H54 (cell line): ENCODE data around the gene ADAMTS17.
"Not testable (repeated sequence)": the region's sequence is repeated elsewhere in the genome, so short reads cannot be mapped to it uniquely, and the experiment has no call there.

ENCODE experiments used
- DNase-seq: peaks from one replicate; pipeline ENCODE4 v3.0.0; 2011; ENCODE audit warnings: low spot score, mixed read lengths; ENCODE audit not compliant: insufficient read length
- FAIRE-seq: peaks from 3 replicates; lab custom pipeline; 2011; peaks lifted over from hg19 to GRCh38; lab: Jason Lieb, UNC
- POLR2A ChIP-seq: IDR thresholded peaks from 2 replicates; pipeline ENCODE4 v1.6.1; 2011; ENCODE audit warnings: low read depth, mild to moderate bottlenecking, low read length

ADAMTS17 gene

DNA sequence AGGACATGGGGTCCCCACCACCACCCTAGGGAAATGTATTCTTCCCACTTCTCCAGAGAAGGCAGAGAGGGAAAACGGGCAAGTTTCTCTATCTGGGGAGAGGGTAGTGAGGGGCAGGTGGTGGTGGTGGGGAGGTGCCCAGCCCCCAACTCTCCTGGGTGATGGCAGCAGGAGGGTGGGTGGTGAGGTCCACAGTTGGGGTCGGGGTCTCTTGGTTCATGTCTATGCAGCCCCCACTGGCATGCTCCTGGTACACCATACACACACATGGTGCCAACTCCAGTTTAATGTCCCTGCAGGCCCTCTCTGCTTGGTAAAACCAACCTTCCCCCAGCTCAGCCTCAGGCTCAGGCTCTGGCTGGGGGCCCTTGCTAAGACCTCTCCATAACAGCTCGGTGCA lies 354.1 kb downstream of the ADAMTS17 start:
- FAIRE-seq, result no peak
- TF ChIP-seq POLR2A, result no peak
- no peak for DNase-seq

GRCh38 chr15:99987119-99987506 lies 354.7 kb downstream of the ADAMTS17 start:
- no peak for DNase-seq
- TF ChIP-seq POLR2A, result no peak
- FAIRE-seq, result no peak

DNA sequence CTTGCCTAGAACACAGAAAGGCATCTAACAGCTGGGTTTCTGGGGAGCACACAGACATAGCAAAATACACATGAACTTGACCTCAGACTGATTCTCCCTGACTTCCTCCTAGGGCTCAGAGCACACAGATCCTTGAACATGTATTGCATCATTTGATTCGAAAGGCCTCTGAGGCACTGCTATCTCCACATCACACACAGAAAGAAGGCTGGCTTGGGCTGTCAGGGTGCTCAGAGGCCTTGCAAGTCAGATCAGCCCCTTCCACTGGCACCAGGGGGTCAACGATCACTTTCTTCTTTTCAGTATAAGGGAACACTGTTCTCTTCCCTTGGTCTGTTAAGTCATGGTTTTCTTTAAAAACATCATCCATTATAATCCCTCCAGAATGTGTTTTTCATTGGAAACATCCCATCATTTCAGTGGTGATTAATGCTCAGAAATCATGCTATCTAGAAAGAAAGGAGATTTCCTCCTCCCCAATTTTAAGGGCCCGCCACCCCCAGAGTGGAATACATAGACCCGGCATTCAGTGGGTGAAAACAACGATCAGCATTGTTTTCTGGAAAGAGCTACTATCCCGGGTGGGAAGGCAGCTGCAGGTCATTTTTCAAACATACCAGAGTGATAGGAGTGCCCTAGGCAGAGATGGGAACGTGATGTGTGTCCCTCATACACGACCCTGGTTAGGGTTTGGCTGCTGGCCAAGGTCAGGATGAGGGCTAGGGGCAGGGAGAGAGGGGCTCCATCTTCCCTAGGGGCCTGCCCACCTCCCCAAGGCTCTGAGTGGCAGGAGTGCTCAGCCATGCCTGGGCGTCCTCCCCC lies 355.3 kb downstream of the ADAMTS17 start:
- DNase-seq (no peak), FAIRE-seq (no peak)
- no peak for TF ChIP-seq POLR2A

DNA sequence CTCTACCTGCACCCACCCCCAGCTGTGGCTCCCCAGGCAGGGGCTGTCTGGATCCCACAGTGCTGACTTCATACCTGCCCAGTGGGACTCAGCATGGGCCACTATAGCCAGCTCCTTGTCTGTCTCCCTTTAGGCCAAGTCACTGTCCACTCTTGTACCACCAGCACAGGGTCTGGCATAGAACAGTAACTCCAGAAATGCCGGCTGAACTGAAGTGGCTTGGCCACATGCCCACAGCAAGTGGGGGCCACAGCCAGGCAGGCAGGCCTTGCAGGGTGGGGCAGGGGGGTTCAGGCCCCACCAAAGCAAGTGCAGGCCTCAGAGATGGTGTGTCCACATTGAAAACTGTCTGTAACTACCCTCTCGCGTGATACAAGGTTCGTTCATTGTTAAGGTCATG lies 355.9 kb downstream of the ADAMTS17 start:
- TF ChIP-seq POLR2A, result no peak
- FAIRE-seq (no peak), DNase-seq (no peak)

GRCh38 chr15:99984491-99985243 lies 357.1 kb downstream of the ADAMTS17 start:
- DNase-seq (no peak), FAIRE-seq (no peak)
- no peak for TF ChIP-seq POLR2A

GRCh38 chr15:99983886-99984286 lies 357.9 kb downstream of the ADAMTS17 start:
- no peak for DNase-seq
- no peak for TF ChIP-seq POLR2A
- no peak for FAIRE-seq

- no peak for TF ChIP-seq POLR2A
- DNase-seq, result no peak
- FAIRE-seq, result no peak
Observed at GRCh38 chr15:99983171-99983885, 358.4 kb downstream of the ADAMTS17 start.

DNA sequence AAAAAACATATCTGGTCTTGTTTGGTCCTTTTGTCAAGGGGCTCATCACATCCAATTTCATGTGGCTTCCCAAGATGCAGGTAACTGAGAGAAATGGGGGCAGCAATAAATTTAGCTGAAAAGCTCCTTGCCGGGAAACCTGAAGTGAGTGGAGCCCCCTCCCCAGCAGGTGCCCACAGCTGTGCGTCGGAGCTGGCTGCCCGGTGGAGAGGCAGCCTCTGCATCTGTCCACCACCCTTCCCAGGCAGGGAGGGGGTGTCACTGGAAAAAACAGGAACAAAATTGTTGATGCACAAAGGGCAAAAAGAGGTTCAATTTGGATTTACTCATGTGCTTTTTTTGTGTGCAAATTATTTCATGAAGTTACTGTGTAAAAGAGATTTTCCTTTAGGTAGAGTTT lies 359.1 kb downstream of the ADAMTS17 start:
- TF ChIP-seq POLR2A, result no peak
- FAIRE-seq, result no peak

GRCh38 chr15:99981839-99982658 lies 359.7 kb downstream of the ADAMTS17 start:
- no peak for DNase-seq
- TF ChIP-seq POLR2A, result no peak
- no peak for FAIRE-seq

More for the DNA sequence above, 359.1 kb downstream of the ADAMTS17 start:
- no peak for DNase-seq

DNA sequence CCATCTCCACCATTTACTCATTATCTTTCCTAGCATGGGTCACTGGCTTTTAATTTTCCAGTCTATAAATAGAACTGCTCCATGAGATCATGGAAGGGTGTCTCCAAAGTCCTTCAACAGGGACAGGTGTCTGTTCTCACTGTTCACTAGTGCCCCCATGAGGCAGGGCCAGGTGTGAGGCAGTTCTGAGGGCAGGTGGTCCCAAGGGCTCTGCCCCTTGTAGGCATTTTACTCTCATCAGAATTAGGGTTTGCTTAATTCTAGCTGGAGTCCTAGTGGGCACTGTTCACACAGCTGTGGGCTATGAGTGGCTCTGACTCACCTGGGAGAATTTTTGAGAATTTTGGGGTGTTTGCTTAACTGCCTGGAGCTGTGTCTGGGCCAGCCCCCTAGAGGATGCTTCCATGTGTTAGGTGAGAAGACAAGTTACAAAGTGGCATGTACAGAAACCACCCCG lies 360.6 kb downstream of the ADAMTS17 start:
- FAIRE-seq (no peak), DNase-seq (no peak)
- TF ChIP-seq POLR2A, result no peak

GRCh38 chr15:99980752-99981151 lies 361.0 kb downstream of the ADAMTS17 start:
- no peak for FAIRE-seq
- TF ChIP-seq POLR2A, result no peak
- DNase-seq, result no peak

DNA sequence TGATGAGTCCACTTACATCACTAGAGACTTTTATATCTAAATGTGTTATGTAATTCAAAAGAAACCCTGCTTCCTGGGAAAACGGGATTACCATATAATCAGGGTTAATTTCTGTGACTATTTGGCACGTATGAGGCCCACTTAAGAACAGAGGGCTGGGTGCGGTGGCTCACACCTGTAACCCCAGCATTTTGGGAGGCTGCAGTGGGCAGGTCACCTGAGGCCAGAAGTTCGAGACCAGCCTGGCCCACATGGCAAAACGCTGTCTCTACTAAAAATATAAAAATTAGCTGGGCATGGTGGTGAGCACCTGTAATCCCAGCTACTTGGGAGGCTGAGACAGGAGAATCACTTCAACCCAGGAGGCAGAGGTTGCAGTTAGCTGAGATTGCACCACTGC lies 361.9 kb downstream of the ADAMTS17 start:
- not testable (repeated sequence) for DNase-seq, FAIRE-seq

DNA sequence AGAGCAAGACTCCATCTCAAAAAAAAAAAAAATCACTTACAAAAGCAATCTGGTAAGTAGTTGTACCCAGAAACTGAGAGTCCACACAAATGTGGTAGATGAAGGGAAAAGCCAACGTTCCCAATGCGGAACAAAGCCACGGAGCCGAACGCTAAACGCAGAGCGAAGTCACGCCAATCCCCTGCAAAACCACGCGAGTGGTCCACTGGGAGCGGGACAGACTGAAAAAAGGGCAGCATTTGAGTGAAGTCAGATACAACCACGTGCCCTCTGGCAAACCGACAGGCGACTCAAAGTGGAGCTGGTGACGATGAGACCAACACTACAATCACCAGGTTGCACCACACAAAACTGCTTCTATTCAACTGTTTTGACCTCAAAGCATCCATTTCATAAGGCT lies 362.4 kb downstream of the ADAMTS17 start:
- FAIRE-seq (no peak), DNase-seq (no peak)
- TF ChIP-seq POLR2A, result no peak

GRCh38 chr15:99978426-99978825 lies 363.3 kb downstream of the ADAMTS17 start:
- no peak for DNase-seq
- FAIRE-seq, result no peak
- TF ChIP-seq POLR2A, result no peak
